Fibroblast of villous mesenchyme (primary cell): ENCODE results near the gene ZNF337. TPM values are rescaled to one million over a fixed set of nuclear protein-coding genes. Genes with fewer than 3 reads are reported as not detected.
"Not testable (repeated sequence)": the region's sequence is repeated elsewhere in the genome, so short reads cannot be mapped to it uniquely, and the experiment has no call there.

Experiments
- DNase-seq: peaks from one replicate; pipeline ENCODE4 v3.0.0-alpha.2; 2010; ENCODE audit warnings: low read depth
- H3K4me3 ChIP-seq: 2 replicates; pipeline ENCODE4 v1.5.1; 2011; ENCODE audit warnings: low read depth, mild to moderate bottlenecking, low read length
- total RNA-seq: library from RNA; depleted of rRNA; stranded (reverse); fragments of >200 nt; gene quantifications from 2 replicates; pipeline ENCODE4 v1.2.3, GENCODE V29; 2012
- TF ChIP-seq, protein P1 (sequence below): IDR thresholded peaks from 2 replicates; pipeline ENCODE4 v1.5.1; 2012; ENCODE audit warnings: low read depth, mild to moderate bottlenecking, low read length; ENCODE audit not compliant: insufficient read depth

Gene ZNF337
- total RNA-seq, 1 donor, result 13.0 TPM

GRCh38 chr20:25738198-25738597 is 41.5 kb upstream of the ZNF337 start:
- TF ChIP-seq, protein P1, sequence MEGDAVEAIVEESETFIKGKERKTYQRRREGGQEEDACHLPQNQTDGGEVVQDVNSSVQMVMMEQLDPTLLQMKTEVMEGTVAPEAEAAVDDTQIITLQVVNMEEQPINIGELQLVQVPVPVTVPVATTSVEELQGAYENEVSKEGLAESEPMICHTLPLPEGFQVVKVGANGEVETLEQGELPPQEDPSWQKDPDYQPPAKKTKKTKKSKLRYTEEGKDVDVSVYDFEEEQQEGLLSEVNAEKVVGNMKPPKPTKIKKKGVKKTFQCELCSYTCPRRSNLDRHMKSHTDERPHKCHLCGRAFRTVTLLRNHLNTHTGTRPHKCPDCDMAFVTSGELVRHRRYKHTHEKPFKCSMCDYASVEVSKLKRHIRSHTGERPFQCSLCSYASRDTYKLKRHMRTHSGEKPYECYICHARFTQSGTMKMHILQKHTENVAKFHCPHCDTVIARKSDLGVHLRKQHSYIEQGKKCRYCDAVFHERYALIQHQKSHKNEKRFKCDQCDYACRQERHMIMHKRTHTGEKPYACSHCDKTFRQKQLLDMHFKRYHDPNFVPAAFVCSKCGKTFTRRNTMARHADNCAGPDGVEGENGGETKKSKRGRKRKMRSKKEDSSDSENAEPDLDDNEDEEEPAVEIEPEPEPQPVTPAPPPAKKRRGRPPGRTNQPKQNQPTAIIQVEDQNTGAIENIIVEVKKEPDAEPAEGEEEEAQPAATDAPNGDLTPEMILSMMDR, result no peak
- H3K4me3 ChIP-seq, result no peak overlapping the region
- peak; percentile 6 for DNase-seq

- TF ChIP-seq, protein P1, result no peak
- no peak overlapping the region for H3K4me3 ChIP-seq
- DNase-seq, result no peak
Observed at GRCh38 chr20:25733903-25734302, 37.2 kb upstream of the ZNF337 start.

DNA sequence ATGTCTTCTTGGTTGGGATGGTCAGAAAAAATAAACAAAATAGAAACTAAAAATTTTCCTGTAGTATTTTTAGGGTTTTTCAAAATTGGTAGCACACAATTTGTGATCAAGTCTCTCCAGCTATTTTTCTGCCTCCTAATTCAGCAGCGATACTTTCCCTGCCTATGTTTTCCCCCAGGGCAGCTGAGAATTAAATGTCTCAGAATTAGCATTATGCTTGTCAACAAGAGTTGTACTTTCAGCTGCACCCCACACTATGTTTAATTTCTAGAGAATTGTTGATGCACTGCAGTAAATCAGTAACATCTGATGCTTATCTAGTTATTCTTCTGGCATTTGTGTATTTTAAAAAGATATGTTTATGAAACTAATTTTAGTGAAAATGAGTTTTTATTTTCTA is 34.2 kb upstream of the ZNF337 start:
- no peak overlapping the region for H3K4me3 ChIP-seq
- TF ChIP-seq, protein P1, result no peak
- DNase-seq, result no peak

- TF ChIP-seq, protein P1, result no peak
- DNase-seq, result no peak
- no peak overlapping the region for H3K4me3 ChIP-seq
Observed at GRCh38 chr20:25726357-25726756, 29.7 kb upstream of the ZNF337 start.

DNA sequence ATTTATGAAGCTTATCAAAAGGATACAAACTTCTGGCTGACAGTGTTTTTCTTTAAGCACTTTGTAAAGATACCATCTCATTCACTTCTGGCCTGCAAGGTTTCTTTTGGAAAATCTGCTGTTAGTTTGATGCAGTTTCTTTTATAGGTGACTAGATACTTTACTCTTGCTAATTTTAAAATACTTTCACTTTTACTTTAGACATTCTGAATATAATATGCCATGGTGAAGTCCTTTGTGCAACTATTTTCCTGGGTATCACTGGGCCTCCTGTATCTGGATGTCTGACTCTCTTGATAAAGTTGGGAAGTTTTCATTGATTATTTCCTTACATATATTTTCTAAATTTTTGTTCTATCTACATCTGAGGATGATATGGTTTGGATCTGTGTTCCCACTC is 29.0 kb upstream of the ZNF337 start:
- no peak for DNase-seq
- TF ChIP-seq, protein P1, result no peak
- no peak overlapping the region for H3K4me3 ChIP-seq

GRCh38 chr20:25723975-25724374 is 27.3 kb upstream of the ZNF337 start:
- H3K4me3 ChIP-seq, result no peak overlapping the region
- TF ChIP-seq, protein P1, result no peak
- DNase-seq, result no peak

DNA sequence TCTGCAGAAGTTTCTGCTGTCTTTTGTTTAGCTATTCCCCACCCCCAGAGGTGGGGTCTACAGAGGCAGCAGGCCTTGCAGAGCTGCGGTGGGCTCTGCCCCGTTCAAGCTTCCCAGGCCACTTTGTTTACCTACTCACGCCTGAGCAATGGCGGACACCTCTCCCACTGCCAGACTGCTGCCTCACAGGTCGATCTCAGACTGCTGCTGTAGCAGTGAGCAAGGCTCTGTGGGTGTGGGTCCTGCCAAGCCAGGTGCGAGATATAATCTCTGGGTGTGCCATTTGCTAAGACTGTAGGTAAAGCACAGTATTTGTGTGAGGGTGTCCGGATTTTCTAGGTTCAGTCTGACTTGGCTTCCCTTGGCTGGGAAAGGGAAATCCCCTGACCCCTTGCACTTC is 23.6 kb upstream of the ZNF337 start:
- no peak for DNase-seq
- no peak overlapping the region for H3K4me3 ChIP-seq
- TF ChIP-seq, protein P1, result no peak

DNA sequence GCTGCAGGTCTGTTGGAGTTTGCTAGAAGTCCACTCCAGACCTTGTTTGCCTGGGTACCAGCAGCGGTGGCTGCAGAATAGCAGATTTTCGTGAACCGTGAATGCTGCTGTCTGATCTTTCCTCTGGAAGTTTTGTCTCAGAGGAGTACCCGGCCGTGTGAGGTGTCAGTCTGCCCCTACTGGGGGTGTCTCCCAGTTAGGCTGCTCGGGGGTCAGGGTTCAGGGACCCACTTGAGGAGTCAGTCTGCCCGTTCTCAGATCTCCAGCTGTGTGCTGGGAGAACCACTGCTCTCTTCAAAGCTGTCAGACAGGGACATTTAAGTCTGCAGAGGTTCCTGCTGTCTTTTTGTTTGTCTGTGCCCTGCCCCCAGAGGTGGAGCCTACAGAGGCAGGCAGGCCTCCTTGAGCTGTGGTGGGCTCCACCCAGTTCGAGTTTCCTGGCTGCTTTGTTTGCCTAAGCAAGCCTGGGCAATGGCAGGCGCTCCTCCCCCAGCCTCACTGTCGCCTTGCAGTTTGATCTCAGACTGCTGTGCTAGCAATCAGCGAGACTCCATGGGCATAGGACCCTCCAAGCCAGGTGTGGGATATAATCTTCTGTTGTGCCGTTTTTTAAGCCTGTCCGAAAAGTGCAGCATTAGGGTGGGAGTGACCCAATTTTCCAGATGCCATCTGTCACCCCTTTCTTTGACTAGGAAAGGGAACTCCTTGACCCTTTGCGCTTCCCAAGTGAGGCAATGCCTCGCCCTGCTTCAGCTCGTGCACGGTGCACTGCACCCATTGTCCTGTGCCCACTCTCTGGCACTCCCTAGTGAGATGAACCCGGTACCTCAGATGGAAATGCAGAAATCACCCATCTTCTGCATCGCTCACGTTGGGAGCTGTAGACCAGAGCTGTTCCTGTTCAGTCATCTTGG is 22.5 kb upstream of the ZNF337 start:
- DNase-seq, H3K4me3 ChIP-seq: not testable (repeated sequence)
